Measurements from ENCODE around the gene PITPNM2. TPM values are rescaled to one million over a fixed set of nuclear protein-coding genes. Genes with fewer than 3 reads are reported as not detected.

PITPNM2 gene
- total and polyA plus RNA-seq, 2 of the 8 experiments (the other 6 are each of a cell fraction or from before 2014, with no cell fraction given), result 0.59 to 3.4 TPM

- H2AFZ ChIP-seq (ENCODE audit: low read length), result no peak overlapping the region
- H3K79me1 ChIP-seq (ENCODE audit: low read depth, low read length), result no peaks in the 10 kb centered on the region
- WGBS, 2 experiments (ENCODE audit: extremely low coverage in 1 of 2, insufficient coverage in 1 of 2, insufficient read length in 1 of 2, insufficient replicate concordance in 2 of 2, low coverage in 1 of 2, low lambda C conversion rate in 2 of 2, missing lambda C conversion rate in 1 of 2), result 90% methylated on average over 7 of the region's 7 CpGs; no CpG with 5 or more reads in 1 of the 2 experiments
- no peak overlapping the region for H3K14ac ChIP-seq (ENCODE audit: insufficient read length)
- no peak overlapping the region for H2BK120ac ChIP-seq (replicated peaks; ENCODE audit: low read depth, low read length)
- H4K5ac ChIP-seq (ENCODE audit: insufficient read length, low read depth, low read length), result no peak overlapping the region
- no peak overlapping the region for H2BK20ac ChIP-seq (ENCODE audit: low read length)
- H3K27ac ChIP-seq (ENCODE audit: low read depth, low read length), result no peak overlapping the region
- no peak overlapping the region for H3K18ac ChIP-seq (ENCODE audit: extremely low read depth, low read length)
- no peak for DNase-seq (ENCODE audit: low read depth in 1 of 2, low spot score in 2 of 2)
- no peak overlapping the region for H2BK5ac ChIP-seq (ENCODE audit: low read depth, low read length)
- peaks cover 4 to 15% (median 9%) of the 10 kb centered on the region in 4 experiments; a peak in 5 of 7 replicates for H3K4me1 ChIP-seq (replicated peaks in 1 of 4; ENCODE audit: control insufficient read depth in 3 of 4, insufficient read depth in 4 of 4, low read length in 3 of 4)
- no peaks in the 10 kb centered on the region; a peak in 1 of 7 replicates for H3K27me3 ChIP-seq (replicated peaks in 1 of 4; ENCODE audit: control insufficient read depth in 3 of 4, extremely low read depth in 1 of 4, insufficient read depth in 3 of 4, low read length in 3 of 4)
- CTCF ChIA-PET (ENCODE audit: partially characterized antibody), result interaction anchor here (1.0 to 1.8 kb wide), 3 partner anchors 20 to 65 kb away, joined by 3 to 5 read pairs (median 3); no protein-coding TSS in a partner anchor
- H2AK5ac ChIP-seq (ENCODE audit: low read depth, low read length), result no peak overlapping the region
- TF ChIP-seq SP2 (IDR thresholded peaks at IDR 0.05; ENCODE audit: low read length) (no peak), POLR2A (IDR thresholded peaks at IDR 0.05; ENCODE audit: control extremely low read depth in 1 of 2, low read depth in 2 of 2, low read length in 2 of 2) (no peak), MAFK (IDR thresholded peaks at IDR 0.05; ENCODE audit: low read depth, low read length) (no peak), EP300 (IDR thresholded peaks at IDR 0.05; ENCODE audit: borderline replicate concordance in 1 of 2, low read depth in 2 of 2, low read length in 2 of 2) (no peak), ZNF274 (IDR thresholded peaks at IDR 0.05; ENCODE audit: borderline replicate concordance, extremely low read depth, low read length) (no peak), CHD1 (IDR thresholded peaks at IDR 0.05; ENCODE audit: low read depth, low read length) (no peak), POLR2AphosphoS5 (IDR thresholded peaks at IDR 0.05; ENCODE audit: low read depth, low read length) (no peak), CBX5 (IDR thresholded peaks at IDR 0.05; ENCODE audit: low read depth, low read length) (no peak), KDM5A (IDR thresholded peaks at IDR 0.05; ENCODE audit: low read length) (no peak), KDM1A (IDR thresholded peaks at IDR 0.05; ENCODE audit: borderline replicate concordance, low read length) (no peak), SIRT6 (IDR thresholded peaks at IDR 0.05; ENCODE audit: low read length) (no peak), PHF8 (conservative IDR thresholded peaks at IDR 0.05; ENCODE audit: low read depth, low read length) (no peak), ASH2L (IDR thresholded peaks at IDR 0.05; ENCODE audit: low read length) (no peak)
- TF ChIP-seq, protein P1, sequence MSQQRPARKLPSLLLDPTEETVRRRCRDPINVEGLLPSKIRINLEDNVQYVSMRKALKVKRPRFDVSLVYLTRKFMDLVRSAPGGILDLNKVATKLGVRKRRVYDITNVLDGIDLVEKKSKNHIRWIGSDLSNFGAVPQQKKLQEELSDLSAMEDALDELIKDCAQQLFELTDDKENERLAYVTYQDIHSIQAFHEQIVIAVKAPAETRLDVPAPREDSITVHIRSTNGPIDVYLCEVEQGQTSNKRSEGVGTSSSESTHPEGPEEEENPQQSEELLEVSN (IDR thresholded peaks at IDR 0.05), result no peak
- no peaks in the 10 kb centered on the region for H3K9me3 ChIP-seq (ENCODE audit: insufficient read depth in 2 of 2, low read depth in 1 of 2, low read length in 1 of 2)
- H3K4ac ChIP-seq (replicated peaks; ENCODE audit: insufficient read length, low read depth, low read length), result no peak overlapping the region
- H4K8ac ChIP-seq (ENCODE audit: extremely low read depth, insufficient read depth, low read length), result no peak overlapping the region
- H3K36me3 ChIP-seq (ENCODE audit: control insufficient read depth in 2 of 4, insufficient read depth in 4 of 4, low read length in 3 of 4), result no peaks in the 10 kb centered on the region
- no peak for FAIRE-seq
- no peaks in the 10 kb centered on the region for H3K23me2 ChIP-seq (ENCODE audit: low read depth, low read length)
- no peak overlapping the region for H3K4me3 ChIP-seq (ENCODE audit: extremely low read depth in 1 of 4, insufficient read depth in 2 of 4, low read depth in 3 of 4, low read length in 4 of 4)
- H4K20me1 ChIP-seq (replicated peaks in 1 of 2; ENCODE audit: control insufficient read depth in 1 of 2, insufficient read depth in 2 of 2, low read length in 2 of 2), result no peaks in the 10 kb centered on the region
- POLR2A ChIA-PET (ENCODE audit: partially characterized antibody), result interaction anchor here (0.6 kb wide), 1 partner anchor 715 kb away, joined by 3 read pairs; no protein-coding TSS in a partner anchor
- peak overlapping the region; percentile 39 for H4K91ac ChIP-seq (replicated peaks; ENCODE audit: insufficient read length, low read length)
- H3K4me2 ChIP-seq (ENCODE audit: insufficient read depth in 1 of 2, low read depth in 2 of 2, low read length in 2 of 2), result no peak overlapping the region
- no peaks in the 10 kb centered on the region for H3K79me2 ChIP-seq (ENCODE audit: control insufficient read depth in 1 of 2, insufficient read depth in 2 of 2, low read length in 2 of 2)
- H2BK12ac ChIP-seq (ENCODE audit: low read depth, low read length), result peak overlapping the region; percentile 6; the same call in 1 of the 2 replicates
- no peak overlapping the region for H3K9ac ChIP-seq (replicated peaks in 1 of 4; ENCODE audit: extremely low read depth in 1 of 4, low read depth in 3 of 4, low read length in 3 of 4)
- no peak overlapping the region for H3K56ac ChIP-seq (replicated peaks; ENCODE audit: insufficient read length, low read depth, low read length)
- H2BK15ac ChIP-seq (ENCODE audit: low read length), result no peak overlapping the region
- H3K23ac ChIP-seq (ENCODE audit: insufficient read length), result no peak overlapping the region
Observed at GRCh38 chr12:123108682-123109066, 42.2 kb downstream of the PITPNM2 start.

Data from H1 (cell line).